Activated naive CD8-positive, alpha-beta T cell treated with anti-CD3 and anti-CD28 coated beads for 36 hours (primary cell): ENCODE measurements around the gene RPS6KB1. TPM values are rescaled to one million over a fixed set of nuclear protein-coding genes. Genes with fewer than 3 reads are reported as not detected.
A peak's percentile ranks its signal among the peaks of the same experiment; 100 is the strongest.
"Not testable (repeated sequence)": the region's sequence is repeated elsewhere in the genome, so short reads cannot be mapped to it uniquely, and the experiment has no call there.

ENCODE experiments used
- DNase-seq: peaks from one replicate; pipeline ENCODE4 v3.0.0; 2021
- H3K27ac Mint-ChIP-seq: one replicate; pipeline ENCODE4 v1.8.0; 2022; ENCODE audit warnings: mild to moderate bottlenecking, moderate library complexity, mixed read lengths
- H3K27me3 Mint-ChIP-seq: one replicate; pipeline ENCODE4 v1.8.0; 2022; ENCODE audit warnings: mild to moderate bottlenecking, mixed read lengths
- H3K36me3 Mint-ChIP-seq: one replicate; pipeline ENCODE4 v1.8.0; 2021; ENCODE audit warnings: mild to moderate bottlenecking, mixed read lengths
- H3K4me1 Mint-ChIP-seq: one replicate; pipeline ENCODE4 v1.8.0; 2021; ENCODE audit warnings: mixed read lengths
- H3K4me3 Mint-ChIP-seq: one replicate; pipeline ENCODE4 v1.8.0; 2022; ENCODE audit warnings: mild to moderate bottlenecking, moderate library complexity, mixed read lengths
- H3K9me3 Mint-ChIP-seq: one replicate; pipeline ENCODE4 v1.8.0; 2022; ENCODE audit warnings: mixed read lengths
- total RNA-seq, 2 experiments: library from RNA; stranded (reverse); gene quantifications; one replicate each; pipeline ENCODE4 v1.2.3, GENCODE V29; 2021

RPS6KB1 gene
- total RNA-seq, 2 experiments from 2014 or later, result 47.9 to 61.6 TPM

DNA sequence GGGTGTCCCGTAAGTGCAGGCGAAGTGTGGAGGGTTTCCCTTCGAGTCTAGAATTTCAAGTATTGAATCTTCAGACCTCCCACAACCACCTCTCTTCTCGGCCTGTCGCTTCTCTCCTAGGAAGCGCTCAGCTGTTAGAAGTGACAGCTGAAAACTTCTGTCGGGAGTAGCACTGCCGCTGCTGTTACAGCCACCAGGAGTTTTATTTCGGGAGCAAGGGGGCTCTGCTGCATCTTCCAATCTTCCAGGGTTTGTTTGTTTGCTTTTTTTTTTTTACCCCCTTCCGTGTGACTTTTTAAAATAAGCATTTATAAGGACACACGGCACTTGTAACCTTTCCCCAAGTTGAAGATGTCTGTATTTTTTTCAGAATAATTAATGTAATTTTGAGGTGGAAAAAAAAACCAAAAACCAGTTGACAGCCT is 767 bp downstream of the RPS6KB1 start:
- peaks cover 41% of the 10 kb centered on the region for H3K4me1 Mint-ChIP-seq
- no peaks in the 10 kb centered on the region for H3K27me3 Mint-ChIP-seq
- no peaks in the 10 kb centered on the region for H3K9me3 Mint-ChIP-seq
- DNase-seq, result no peak
- H3K4me3 Mint-ChIP-seq, result peak overlapping the region; percentile 100
- H3K27ac Mint-ChIP-seq, result peak overlapping the region; percentile 99
- peaks cover 14% of the 10 kb centered on the region for H3K36me3 Mint-ChIP-seq

DNA sequence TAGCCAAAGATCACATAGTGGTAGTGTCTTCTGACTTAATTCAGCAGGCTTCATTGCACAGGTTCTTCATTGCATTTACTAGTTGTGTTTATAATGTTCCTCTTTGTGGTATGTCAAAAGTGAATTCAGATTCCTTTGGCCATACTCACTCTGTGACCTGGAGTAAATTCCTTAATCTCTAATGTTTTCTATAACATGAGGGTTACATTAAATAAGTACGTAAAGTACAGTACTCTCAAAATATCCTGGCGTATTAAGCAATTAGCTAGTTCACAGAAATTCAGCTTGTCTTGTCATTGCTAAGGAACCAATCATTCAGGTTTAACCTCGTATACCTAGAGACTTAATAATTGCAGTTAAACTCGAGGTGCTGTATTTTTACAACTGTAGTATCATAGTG is 4.2 kb downstream of the RPS6KB1 start:
- Mint-ChIP-seq H3K4me3 (no peak overlapping the region), H3K9me3 (no peaks in the 10 kb centered on the region), H3K27ac (no peak overlapping the region), H3K36me3 (peaks cover 12% of the 10 kb centered on the region), H3K27me3 (no peaks in the 10 kb centered on the region), H3K4me1 (peaks cover 31% of the 10 kb centered on the region)
- DNase-seq, result no peak

DNA sequence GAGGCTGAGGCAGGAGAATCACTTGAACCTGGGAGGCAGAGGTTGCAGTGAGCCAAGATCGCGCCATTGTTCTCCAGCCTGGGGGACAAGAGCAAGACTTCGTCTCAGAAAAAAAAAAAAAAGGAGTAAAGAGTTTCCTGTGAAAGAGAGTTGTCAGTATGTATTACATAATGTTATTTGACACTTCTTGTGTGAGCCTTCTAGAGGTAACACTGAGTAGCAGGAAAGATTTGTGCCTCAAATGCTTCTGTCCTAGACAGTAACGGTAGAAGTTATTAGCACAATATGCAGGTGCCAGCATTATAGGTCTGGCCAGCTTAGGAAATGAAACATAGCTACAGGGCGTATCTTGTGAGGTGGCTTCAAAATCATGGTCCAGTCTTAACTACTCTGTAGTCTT is 6.2 kb downstream of the RPS6KB1 start:
- Mint-ChIP-seq H3K27ac (no peak overlapping the region), H3K27me3 (no peaks in the 10 kb centered on the region), H3K4me3 (no peak overlapping the region), H3K36me3 (peaks cover 15% of the 10 kb centered on the region), H3K4me1 (peaks cover 34% of the 10 kb centered on the region), H3K9me3 (no peaks in the 10 kb centered on the region)
- DNase-seq, result no peak

DNA sequence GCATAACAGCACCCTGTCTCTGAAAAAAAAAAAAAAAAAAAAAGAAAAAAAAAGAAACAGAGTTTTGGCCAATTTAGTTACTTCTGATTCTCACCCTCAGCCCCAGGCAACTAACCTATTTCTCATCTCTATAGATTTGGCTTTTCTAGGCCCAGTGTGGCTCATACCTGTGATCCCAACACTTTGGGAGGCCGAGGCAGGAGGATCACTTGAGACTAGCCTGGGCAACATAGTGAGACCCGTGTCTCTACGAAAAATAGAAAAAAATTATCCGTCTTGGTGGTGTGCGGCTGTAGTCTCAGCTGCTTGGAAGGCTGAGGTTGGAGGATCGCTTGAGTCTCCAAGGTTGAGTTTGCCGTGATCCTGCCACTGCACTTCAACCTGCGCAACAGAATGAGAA is 8.7 kb downstream of the RPS6KB1 start:
- Mint-ChIP-seq H3K27ac (no peak overlapping the region), H3K4me1 (peaks cover 30% of the 10 kb centered on the region), H3K9me3 (no peaks in the 10 kb centered on the region), H3K27me3 (no peaks in the 10 kb centered on the region), H3K36me3 (peaks cover 8% of the 10 kb centered on the region), H3K4me3 (no peak overlapping the region)
- DNase-seq, result no peak

DNA sequence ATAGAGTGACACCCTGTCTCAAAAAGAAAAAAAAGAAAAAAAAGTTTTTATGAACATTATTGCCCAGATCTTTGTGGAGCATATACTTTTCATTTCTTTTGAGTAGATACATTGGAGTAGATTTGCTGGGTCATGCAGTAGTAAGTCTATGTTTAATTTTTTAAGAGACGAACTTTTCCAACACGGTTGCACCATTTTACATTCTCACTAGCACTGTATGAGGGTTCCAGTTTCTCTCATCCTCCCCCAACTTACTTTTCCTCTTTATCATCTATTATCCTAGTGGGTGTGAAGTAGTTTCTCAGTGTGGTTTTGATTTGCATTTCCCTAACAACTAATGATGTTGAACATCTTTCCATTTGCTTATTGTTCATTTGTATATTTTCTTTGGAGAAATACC is 10.5 kb downstream of the RPS6KB1 start:
- no peak for DNase-seq
- peaks cover 8% of the 10 kb centered on the region for H3K36me3 Mint-ChIP-seq
- H3K4me1 Mint-ChIP-seq, result peaks cover 21% of the 10 kb centered on the region
- peak overlapping the region; percentile 30 for H3K27ac Mint-ChIP-seq
- no peak overlapping the region for H3K4me3 Mint-ChIP-seq
- H3K9me3 Mint-ChIP-seq, result no peaks in the 10 kb centered on the region
- H3K27me3 Mint-ChIP-seq, result no peaks in the 10 kb centered on the region

DNA sequence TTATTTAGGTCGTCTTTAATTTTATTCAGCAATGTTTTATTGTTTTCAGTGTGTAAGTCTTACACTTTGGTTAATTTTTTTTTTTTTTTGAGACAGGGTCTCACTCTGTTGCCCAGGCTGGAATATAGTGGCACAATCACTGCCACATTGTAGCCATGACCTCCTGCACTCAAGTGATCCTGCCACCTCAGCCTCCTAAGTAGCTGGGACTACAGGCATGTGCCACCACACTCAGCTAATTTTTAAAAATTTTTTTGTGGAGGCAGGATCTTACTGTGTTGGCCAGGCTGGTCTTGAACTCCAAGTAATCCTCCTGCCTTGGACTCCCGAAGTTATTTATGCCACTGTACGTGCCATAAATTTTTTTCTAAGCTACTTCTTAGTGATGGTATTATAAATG is 14.5 kb downstream of the RPS6KB1 start:
- H3K9me3 Mint-ChIP-seq, result no peaks in the 10 kb centered on the region
- H3K27me3 Mint-ChIP-seq, result no peaks in the 10 kb centered on the region
- DNase-seq, result no peak
- peaks cover 15% of the 10 kb centered on the region for H3K4me1 Mint-ChIP-seq
- H3K36me3 Mint-ChIP-seq, result peaks cover 12% of the 10 kb centered on the region
- H3K4me3 Mint-ChIP-seq, result no peak overlapping the region
- no peak overlapping the region for H3K27ac Mint-ChIP-seq

DNA sequence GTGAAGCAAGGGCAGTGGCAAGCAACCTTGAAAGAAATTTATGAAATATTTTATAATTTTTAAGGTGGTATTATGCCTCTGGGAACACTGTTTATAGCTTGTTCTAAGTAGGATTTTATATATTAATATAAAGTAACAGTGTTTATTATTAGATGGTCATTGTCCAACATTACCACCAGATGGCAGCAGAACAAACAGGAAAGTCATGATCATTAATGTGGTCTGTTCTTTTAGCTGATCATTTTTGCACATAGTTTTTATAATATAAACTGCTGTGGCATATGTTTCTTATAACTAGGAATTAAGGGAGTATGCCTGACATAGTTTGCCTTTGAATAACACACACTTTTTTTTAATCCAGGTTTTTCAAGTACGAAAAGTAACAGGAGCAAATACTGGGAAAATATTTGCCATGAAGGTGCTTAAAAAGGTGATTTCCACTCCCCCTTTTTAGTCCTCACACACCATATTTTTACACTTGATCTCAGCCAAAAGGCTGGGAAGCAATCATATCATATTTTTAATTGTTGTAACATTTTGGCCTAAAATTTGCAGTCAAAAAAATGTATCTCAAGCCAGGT is 21.4 kb downstream of the RPS6KB1 start:
- peaks cover 25% of the 10 kb centered on the region for H3K36me3 Mint-ChIP-seq
- H3K4me1 Mint-ChIP-seq, result peaks cover 3% of the 10 kb centered on the region
- DNase-seq, result no peak
- H3K4me3 Mint-ChIP-seq, result no peak overlapping the region
- H3K27me3 Mint-ChIP-seq, result no peaks in the 10 kb centered on the region
- H3K27ac Mint-ChIP-seq, result no peak overlapping the region
- H3K9me3 Mint-ChIP-seq, result no peaks in the 10 kb centered on the region

DNA sequence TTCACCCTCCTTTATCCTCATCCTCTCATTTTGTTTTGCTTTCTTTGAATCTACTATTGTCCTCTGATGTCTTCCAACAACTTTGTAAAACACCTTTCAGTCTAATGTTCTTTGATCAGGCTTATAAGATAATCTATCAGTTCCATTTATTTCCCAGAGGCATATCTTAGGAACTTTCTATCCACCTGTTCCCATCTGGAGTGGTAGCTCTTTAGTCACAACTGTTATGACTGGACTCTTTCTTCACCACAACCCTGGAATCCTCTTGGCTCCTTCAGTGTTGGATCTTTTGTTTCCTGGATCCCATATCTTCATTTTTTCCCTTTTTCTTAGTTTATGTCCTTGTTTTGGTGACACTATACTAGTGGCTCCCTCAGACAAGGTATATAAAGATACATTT is 23.5 kb downstream of the RPS6KB1 start:
- Mint-ChIP-seq H3K27me3 (no peaks in the 10 kb centered on the region), H3K27ac (no peak overlapping the region), H3K4me3 (no peak overlapping the region), H3K9me3 (no peaks in the 10 kb centered on the region), H3K4me1 (peaks cover 3% of the 10 kb centered on the region), H3K36me3 (peaks cover 23% of the 10 kb centered on the region)
- DNase-seq, result no peak

DNA sequence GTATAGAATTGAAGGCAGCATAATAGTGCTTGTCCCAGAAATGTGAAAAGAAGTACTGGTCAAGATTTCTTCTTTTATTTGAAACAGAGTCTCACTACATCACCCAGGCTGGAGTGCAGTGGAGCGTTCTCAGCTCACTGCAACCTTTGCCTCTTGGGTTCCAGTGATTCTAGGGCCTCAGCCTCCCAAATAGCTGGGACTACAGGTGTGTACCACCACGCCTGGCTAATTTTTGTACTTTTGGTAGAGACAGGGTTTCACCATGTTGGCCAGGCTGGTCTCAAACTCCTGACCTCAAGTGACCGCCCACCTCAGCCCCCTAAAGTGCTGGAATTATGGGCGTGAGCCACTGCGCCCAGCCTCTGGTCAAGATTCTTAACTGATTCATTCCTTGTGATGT is 27.7 kb downstream of the RPS6KB1 start:
- not testable (repeated sequence) for H3K4me1 Mint-ChIP-seq, H3K9me3 Mint-ChIP-seq, DNase-seq, H3K4me3 Mint-ChIP-seq, H3K27me3 Mint-ChIP-seq, H3K27ac Mint-ChIP-seq
- peaks cover 31% of the 10 kb centered on the region for H3K36me3 Mint-ChIP-seq

DNA sequence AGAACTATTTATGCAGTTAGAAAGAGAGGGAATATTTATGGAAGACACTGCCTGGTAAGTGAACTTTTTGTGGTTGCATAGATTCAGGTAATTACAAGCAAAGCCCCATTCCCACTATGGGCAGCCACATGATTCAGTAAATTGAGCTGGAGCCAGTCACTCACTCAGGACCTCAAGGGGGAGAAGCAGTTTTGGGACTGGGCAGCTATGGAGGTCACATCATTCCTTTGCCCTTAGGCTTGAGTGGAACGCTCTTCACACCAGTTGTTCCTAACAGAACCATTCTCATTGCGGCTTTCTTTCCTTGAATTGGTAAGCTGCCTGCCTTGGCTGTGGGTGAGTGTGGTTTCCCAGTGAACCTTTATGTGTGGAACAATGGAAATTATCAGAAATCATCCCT is 37.2 kb downstream of the RPS6KB1 start:
- H3K4me1 Mint-ChIP-seq, DNase-seq, H3K9me3 Mint-ChIP-seq, H3K27ac Mint-ChIP-seq, H3K4me3 Mint-ChIP-seq, H3K27me3 Mint-ChIP-seq: not testable (repeated sequence)
- H3K36me3 Mint-ChIP-seq, result peaks cover 23% of the 10 kb centered on the region

DNA sequence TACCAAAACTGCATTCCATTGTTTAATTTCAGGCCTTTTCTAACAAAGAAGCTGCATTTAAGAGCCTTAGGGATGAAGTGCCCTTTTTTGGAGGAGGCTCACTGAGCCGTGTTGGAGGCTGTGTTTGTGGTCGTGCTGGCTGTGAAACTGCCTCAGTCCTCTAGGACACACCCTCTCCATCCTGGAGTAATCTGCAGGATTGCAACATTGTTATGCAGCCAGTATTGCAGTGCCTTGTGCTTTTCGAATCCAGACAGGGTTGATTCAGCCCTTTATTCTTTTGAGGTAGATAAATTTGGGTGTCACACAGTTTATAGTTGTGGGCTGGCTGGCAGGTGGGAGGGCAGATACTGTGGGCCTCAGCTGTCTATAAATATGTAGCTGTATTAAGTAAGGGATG is 37.8 kb downstream of the RPS6KB1 start:
- H3K9me3 Mint-ChIP-seq, DNase-seq, H3K4me1 Mint-ChIP-seq, H3K4me3 Mint-ChIP-seq, H3K27me3 Mint-ChIP-seq, H3K27ac Mint-ChIP-seq: not testable (repeated sequence)
- peaks cover 24% of the 10 kb centered on the region for H3K36me3 Mint-ChIP-seq

DNA sequence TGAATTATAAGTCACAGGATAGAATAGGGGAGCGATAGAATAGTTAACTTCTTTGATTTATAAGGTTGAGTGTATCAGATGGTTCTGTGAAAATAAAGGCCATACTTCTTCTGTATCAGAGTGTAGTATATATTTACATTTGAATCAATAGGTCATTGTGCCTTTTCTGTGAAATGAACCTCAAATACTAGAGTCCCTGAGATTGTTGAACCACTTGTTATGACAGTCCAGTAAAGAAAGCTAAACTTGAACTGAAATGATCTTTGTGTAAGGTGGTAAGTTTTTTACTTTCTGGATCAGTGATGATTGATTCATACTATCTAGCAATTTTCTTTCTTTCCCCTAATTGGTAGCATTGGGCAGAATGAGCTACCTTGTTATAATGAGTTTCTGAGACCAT is 40.4 kb downstream of the RPS6KB1 start:
- not testable (repeated sequence) for H3K4me3 Mint-ChIP-seq, H3K27ac Mint-ChIP-seq, H3K27me3 Mint-ChIP-seq, H3K9me3 Mint-ChIP-seq, DNase-seq, H3K4me1 Mint-ChIP-seq
- peaks cover 18% of the 10 kb centered on the region for H3K36me3 Mint-ChIP-seq

DNA sequence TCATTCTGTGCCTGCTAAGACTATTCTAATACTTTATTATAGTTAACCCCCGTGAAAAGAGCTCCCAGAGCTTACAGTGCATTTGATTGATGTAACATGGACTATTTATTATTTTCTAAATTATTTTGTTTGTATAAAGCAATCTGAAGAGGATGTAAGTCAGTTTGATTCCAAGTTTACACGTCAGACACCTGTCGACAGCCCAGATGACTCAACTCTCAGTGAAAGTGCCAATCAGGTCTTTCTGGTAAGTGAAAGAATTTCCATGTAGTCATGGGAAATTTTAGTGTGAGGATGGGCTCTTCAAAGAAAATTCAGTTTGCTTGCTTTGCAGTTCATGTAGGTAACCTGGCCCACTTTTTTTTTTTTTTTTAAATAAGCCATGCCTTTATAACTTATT is 47.8 kb downstream of the RPS6KB1 start:
- H3K27me3 Mint-ChIP-seq, H3K9me3 Mint-ChIP-seq, H3K4me3 Mint-ChIP-seq: not testable (repeated sequence)
- Mint-ChIP-seq H3K36me3 (peaks cover 36% of the 10 kb centered on the region), H3K27ac (peak overlapping the region; percentile 92), H3K4me1 (peaks cover 32% of the 10 kb centered on the region)
- DNase-seq, result peak; percentile 27

DNA sequence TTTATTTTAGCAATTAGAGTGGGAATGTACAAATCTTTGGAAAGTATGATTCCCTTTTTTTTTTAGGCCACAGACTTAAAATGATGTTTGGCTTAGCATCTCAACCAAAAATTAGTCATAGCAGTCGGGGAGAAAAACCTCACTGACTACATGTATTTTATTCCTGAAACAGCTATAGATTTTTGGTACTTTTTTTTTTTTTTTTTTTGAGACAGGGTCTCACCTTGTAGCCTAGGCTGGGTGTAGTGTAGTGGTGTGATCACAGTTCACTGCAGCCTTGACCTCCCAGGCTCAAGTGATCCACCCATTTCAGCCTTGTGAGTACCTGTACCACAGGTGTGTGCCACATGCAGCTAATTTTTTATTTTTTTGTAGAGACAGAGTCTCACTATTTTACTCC is 48.2 kb downstream of the RPS6KB1 start:
- peaks cover 38% of the 10 kb centered on the region for H3K36me3 Mint-ChIP-seq

DNA sequence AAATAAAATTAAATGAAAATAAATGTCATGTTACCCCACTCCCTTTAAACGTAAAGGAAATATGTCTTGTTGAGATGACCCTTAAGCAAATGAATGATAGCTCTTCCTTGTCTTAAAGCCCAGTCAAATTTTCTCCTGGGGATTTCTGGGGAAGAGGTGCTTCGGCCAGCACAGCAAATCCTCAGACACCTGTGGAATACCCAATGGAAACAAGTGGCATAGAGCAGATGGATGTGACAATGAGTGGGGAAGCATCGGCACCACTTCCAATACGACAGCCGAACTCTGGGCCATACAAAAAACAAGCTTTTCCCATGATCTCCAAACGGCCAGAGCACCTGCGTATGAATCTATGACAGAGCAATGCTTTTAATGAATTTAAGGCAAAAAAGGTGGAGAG is 53.5 kb downstream of the RPS6KB1 start:
- Mint-ChIP-seq H3K4me1 (peaks cover 29% of the 10 kb centered on the region), H3K27ac (peak overlapping the region; percentile 11), H3K36me3 (peaks cover 38% of the 10 kb centered on the region)
- DNase-seq, H3K9me3 Mint-ChIP-seq, H3K27me3 Mint-ChIP-seq, H3K4me3 Mint-ChIP-seq: not testable (repeated sequence)

More for the DNA sequence above, 48.2 kb downstream of the RPS6KB1 start:
- Mint-ChIP-seq H3K9me3 (no peaks in the 10 kb centered on the region), H3K4me1 (peaks cover 35% of the 10 kb centered on the region), H3K4me3 (no peak overlapping the region), H3K27me3 (no peaks in the 10 kb centered on the region), H3K27ac (peak overlapping the region; percentile 92)
- no peak for DNase-seq

DNA sequence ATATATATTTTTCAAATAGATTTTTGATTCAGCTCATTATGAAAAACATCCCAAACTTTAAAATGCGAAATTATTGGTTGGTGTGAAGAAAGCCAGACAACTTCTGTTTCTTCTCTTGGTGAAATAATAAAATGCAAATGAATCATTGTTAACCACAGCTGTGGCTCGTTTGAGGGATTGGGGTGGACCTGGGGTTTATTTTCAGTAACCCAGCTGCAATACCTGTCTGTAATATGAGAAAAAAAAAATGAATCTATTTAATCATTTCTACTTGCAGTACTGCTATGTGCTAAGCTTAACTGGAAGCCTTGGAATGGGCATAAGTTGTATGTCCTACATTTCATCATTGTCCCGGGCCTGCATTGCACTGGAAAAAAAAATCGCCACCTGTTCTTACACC is 54.4 kb downstream of the RPS6KB1 start:
- peaks cover 24% of the 10 kb centered on the region for H3K4me1 Mint-ChIP-seq
- H3K4me3 Mint-ChIP-seq, H3K27me3 Mint-ChIP-seq, H3K9me3 Mint-ChIP-seq: not testable (repeated sequence)
- H3K27ac Mint-ChIP-seq, result peak overlapping the region; percentile 49
- H3K36me3 Mint-ChIP-seq, result peaks cover 36% of the 10 kb centered on the region
- peak; percentile 17 for DNase-seq
